Endothelial cell of umbilical vein (primary cell): ENCODE data around the gene ETFDH.

Experiments
- EZH2 ChIP-seq: IDR thresholded peaks from 2 replicates; pipeline ENCODE4 v1.6.1; 2012; ENCODE audit warnings: borderline replicate concordance, low read depth, mild to moderate bottlenecking, moderate library complexity, low read length, inconsistent platforms; ENCODE audit not compliant: severe bottlenecking
- POLR2A ChIP-seq: IDR thresholded peaks from 2 replicates; pipeline ENCODE4 v1.6.1; 2012; ENCODE audit warnings: low read depth, mild to moderate bottlenecking, control low read depth, low read length
- TF ChIP-seq, protein P1 (sequence below): IDR thresholded peaks from 2 replicates; pipeline ENCODE4 v1.6.1; 2011; ENCODE audit not compliant: insufficient read depth, insufficient read length
- TF ChIP-seq, protein P2 (sequence below), 2 donors: IDR thresholded peaks; 1 replicate in 1 of 2; 2 replicates in 1 of 2; pipeline ENCODE4 v1.5.1; 2011; ENCODE audit warnings: low read length in 2 of 2, mild to moderate bottlenecking in 2 of 2, moderate library complexity in 2 of 2, control low read depth in 1 of 2, inconsistent platforms in 1 of 2, low read depth in 1 of 2; ENCODE audit not compliant: insufficient read depth in 1 of 2; ENCODE audit errors: extremely low read depth in 1 of 2

DNA sequence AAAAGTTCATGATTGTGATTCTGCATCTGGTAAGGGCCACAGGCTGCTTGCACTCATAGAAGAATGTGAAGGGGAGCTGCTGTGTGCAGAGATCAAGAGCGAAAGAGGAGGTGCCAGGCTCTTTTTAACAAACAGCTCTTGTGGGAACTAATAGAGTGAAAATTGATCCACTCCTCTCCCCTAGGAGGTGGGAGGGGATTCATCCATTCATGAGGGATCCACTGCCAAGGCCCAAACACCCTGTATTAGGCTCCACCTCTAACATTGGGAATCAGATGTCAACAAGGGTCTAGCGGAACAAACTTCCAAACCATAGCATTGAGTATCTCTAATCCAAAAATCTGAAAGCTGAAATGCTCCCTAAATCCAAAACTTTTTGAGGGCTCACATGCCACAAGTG, 67.5 kb downstream of the ETFDH start:
- TF ChIP-seq, protein P1, sequence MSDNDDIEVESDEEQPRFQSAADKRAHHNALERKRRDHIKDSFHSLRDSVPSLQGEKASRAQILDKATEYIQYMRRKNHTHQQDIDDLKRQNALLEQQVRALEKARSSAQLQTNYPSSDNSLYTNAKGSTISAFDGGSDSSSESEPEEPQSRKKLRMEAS, result no peak
- TF ChIP-seq, protein P2, sequence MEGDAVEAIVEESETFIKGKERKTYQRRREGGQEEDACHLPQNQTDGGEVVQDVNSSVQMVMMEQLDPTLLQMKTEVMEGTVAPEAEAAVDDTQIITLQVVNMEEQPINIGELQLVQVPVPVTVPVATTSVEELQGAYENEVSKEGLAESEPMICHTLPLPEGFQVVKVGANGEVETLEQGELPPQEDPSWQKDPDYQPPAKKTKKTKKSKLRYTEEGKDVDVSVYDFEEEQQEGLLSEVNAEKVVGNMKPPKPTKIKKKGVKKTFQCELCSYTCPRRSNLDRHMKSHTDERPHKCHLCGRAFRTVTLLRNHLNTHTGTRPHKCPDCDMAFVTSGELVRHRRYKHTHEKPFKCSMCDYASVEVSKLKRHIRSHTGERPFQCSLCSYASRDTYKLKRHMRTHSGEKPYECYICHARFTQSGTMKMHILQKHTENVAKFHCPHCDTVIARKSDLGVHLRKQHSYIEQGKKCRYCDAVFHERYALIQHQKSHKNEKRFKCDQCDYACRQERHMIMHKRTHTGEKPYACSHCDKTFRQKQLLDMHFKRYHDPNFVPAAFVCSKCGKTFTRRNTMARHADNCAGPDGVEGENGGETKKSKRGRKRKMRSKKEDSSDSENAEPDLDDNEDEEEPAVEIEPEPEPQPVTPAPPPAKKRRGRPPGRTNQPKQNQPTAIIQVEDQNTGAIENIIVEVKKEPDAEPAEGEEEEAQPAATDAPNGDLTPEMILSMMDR (IDR thresholded peaks at IDR 0.05; ENCODE audit: extremely low read depth in 1 of 2, insufficient read depth in 1 of 2, low read depth in 1 of 2, low read length in 2 of 2), result no peak
- no peak for TF ChIP-seq EZH2
- no peak for TF ChIP-seq POLR2A
